CD14-positive monocyte (primary cell): Measurements from ENCODE around the gene PSMD3. TPM values are rescaled to one million over a fixed set of nuclear protein-coding genes. Genes with fewer than 3 reads are reported as not detected.

Experiments used
- DNase-seq, 3 donors: peaks; one replicate each; pipeline ENCODE4 v3.0.0-alpha.2; 2011 to 2022
- H2AFZ ChIP-seq: 2 replicates; pipeline ENCODE4 v1.6.0; 2012; ENCODE audit warnings: mild to moderate bottlenecking, low read depth, low read length, inconsistent platforms; ENCODE audit not compliant: insufficient read depth, poor library complexity, severe bottlenecking
- H3K27ac ChIP-seq, 2 donors: 1 replicate in 1 of 2; 2 replicates in 1 of 2; pipeline ENCODE4 v1.5.1; 2012 to 2013; ENCODE audit warnings: low read length in 2 of 2, control low read depth in 1 of 2, inconsistent platforms in 1 of 2, low read depth in 1 of 2, mild to moderate bottlenecking in 1 of 2
- H3K27me3 ChIP-seq, 2 donors: one replicate each; pipeline versions ENCODE4 v1.6.0 to v1.6.1; 2011 to 2013; ENCODE audit warnings: low read length in 2 of 2; ENCODE audit not compliant: control insufficient read depth in 2 of 2, insufficient read depth in 2 of 2
- H3K36me3 ChIP-seq, 2 donors: replicated peaks in 1 of 2; 1 replicate in 1 of 2; 2 replicates in 1 of 2; pipeline versions ENCODE4 v1.5.1 to v1.6.1; 2012 to 2013; ENCODE audit warnings: low read length in 2 of 2, control low read depth in 1 of 2, inconsistent platforms in 1 of 2, mild to moderate bottlenecking in 1 of 2; ENCODE audit not compliant: insufficient read depth in 2 of 2, control insufficient read depth in 1 of 2
- H3K4me1 ChIP-seq, 2 donors: 1 replicate in 1 of 2; 2 replicates in 1 of 2; pipeline versions ENCODE4 v1.5.1 to v1.6.1; 2012 to 2013; ENCODE audit warnings: low read length in 2 of 2, control low read depth in 1 of 2, inconsistent platforms in 1 of 2, mild to moderate bottlenecking in 1 of 2, moderate library complexity in 1 of 2; ENCODE audit not compliant: insufficient read depth in 2 of 2, control insufficient read depth in 1 of 2
- H3K4me2 ChIP-seq: replicated peaks from 2 replicates; pipeline ENCODE3; 2012; ENCODE audit warnings: low read length, moderate library complexity, mild to moderate bottlenecking; ENCODE audit not compliant: poor library complexity, severe bottlenecking; ENCODE audit errors: extremely low read depth
- H3K4me3 ChIP-seq, 3 experiments: fragments of 200-600 bp in 1 of 3; sonication (generic) in 1 of 3; replicated peaks in 1 of 3; 1 replicate in 2 of 3; 2 replicates in 1 of 3; pipeline ENCODE4 v1.5.1; 2011 to 2013; ENCODE audit warnings: low read length in 3 of 3, mild to moderate bottlenecking in 3 of 3, control low read depth in 2 of 3, low read depth in 2 of 3, inconsistent platforms in 1 of 3, moderate library complexity in 1 of 3
- H3K79me2 ChIP-seq: 2 replicates; pipeline ENCODE4 v1.6.0; 2012; ENCODE audit warnings: mild to moderate bottlenecking, control low read depth, inconsistent platforms, low read length, moderate library complexity; ENCODE audit not compliant: insufficient read depth
- H3K9ac ChIP-seq: 2 replicates; pipeline ENCODE4 v1.6.0; 2017; ENCODE audit warnings: low read length, mild to moderate bottlenecking; ENCODE audit not compliant: insufficient read depth, poor library complexity, severe bottlenecking
- H3K9me3 ChIP-seq, 2 donors: replicated peaks in 1 of 2; 1 replicate in 1 of 2; 2 replicates in 1 of 2; pipeline versions ENCODE4 v1.5.1 to v1.6.1; 2012 to 2013; ENCODE audit warnings: low read length in 2 of 2, control low read depth in 1 of 2; ENCODE audit not compliant: control insufficient read depth in 1 of 2, insufficient read depth in 1 of 2
- H4K20me1 ChIP-seq: 2 replicates; pipeline ENCODE4 v1.6.0; 2012; ENCODE audit warnings: mild to moderate bottlenecking, low read length, control low read depth, moderate library complexity; ENCODE audit not compliant: insufficient read depth
- H3K27ac Mint-ChIP-seq, 7 donors: one replicate each; pipeline ENCODE4 v1.8.0; 2020; ENCODE audit warnings: mild to moderate bottlenecking in 7 of 7, mixed read lengths in 7 of 7, moderate library complexity in 6 of 7, inconsistent platforms in 2 of 7
- H3K27me3 Mint-ChIP-seq, 3 donors: one replicate each; pipeline ENCODE4 v1.8.0; 2021 to 2022; ENCODE audit warnings: low read depth in 3 of 3, mild to moderate bottlenecking in 3 of 3, mixed read lengths in 3 of 3, moderate library complexity in 3 of 3, inconsistent platforms in 1 of 3
- H3K36me3 Mint-ChIP-seq, 2 donors: one replicate each; pipeline ENCODE4 v1.8.0; 2020; ENCODE audit warnings: mixed read lengths in 2 of 2, inconsistent platforms in 1 of 2, mild to moderate bottlenecking in 1 of 2
- H3K4me1 Mint-ChIP-seq: one replicate; pipeline ENCODE4 v1.8.0; 2020; ENCODE audit warnings: mild to moderate bottlenecking, mixed read lengths
- H3K4me3 Mint-ChIP-seq, 2 donors: one replicate each; pipeline ENCODE4 v1.8.0; 2020; ENCODE audit warnings: mild to moderate bottlenecking in 2 of 2, mixed read lengths in 2 of 2, moderate library complexity in 1 of 2
- H3K9me3 Mint-ChIP-seq, 7 donors: one replicate each; pipeline ENCODE4 v1.8.0; 2020 to 2022; ENCODE audit warnings: mixed read lengths in 7 of 7, mild to moderate bottlenecking in 6 of 7, moderate library complexity in 6 of 7, inconsistent platforms in 2 of 7
- CTCF ChIP-seq: fragments of 200-600 bp; IDR thresholded peaks from one replicate; pipeline ENCODE4 v1.8.0; 2022; ENCODE audit warnings: antibody characterized with exemption, mild to moderate bottlenecking
- WGBS: methylation state at CpG from one replicate; pipeline ENCODE4 v1.1.5; 2013; ENCODE audit warnings: missing lambda C conversion rate; ENCODE audit not compliant: insufficient coverage; 5-methylcytosine and 5-hydroxymethylcytosine counted together
- intact Hi-C, 2 donors: fragments of 100-400 bp; cut with micrococcal nuclease; formaldehyde crosslinking; loops; one replicate each; pipeline versions ENCODE4 v1.15.0 to v1.15.1; 2023
- polyA plus RNA-seq, 3 donors: library from polyadenylated mRNA; depleted of rRNA in 1 of 3; unstranded in 2 of 3; stranded (reverse) in 1 of 3; fragments of 300-500 nt in 2 of 3; fragments of >200 nt in 1 of 3; fragmentation: Illumina TruSeq in 2 of 3; gene quantifications; 1 replicate in 2 of 3; 2 replicates in 1 of 3; pipeline ENCODE4 v1.2.3, GENCODE V29; 2012 to 2021

Gene PSMD3
- polyA plus RNA-seq, 3 donors = 48.4 to 63.2 (median 48.8) TPM

- H3K9ac ChIP-seq = no peak overlapping the region
- Mint-ChIP-seq H3K27me3 (peaks cover 2 to 4% (median 2%) of the 10 kb centered on the region in 3 donors), H3K4me3 (no peak overlapping the region), H3K27ac (no peak overlapping the region), H3K4me1 (peaks cover 2% of the 10 kb centered on the region), H3K36me3 (no peaks in the 10 kb centered on the region), H3K9me3 (no peaks in the 10 kb centered on the region)
- intact Hi-C loops = no loop called here
- no peak overlapping the region for H2AFZ ChIP-seq
- no peaks in the 10 kb centered on the region for H3K27me3 ChIP-seq
- H3K27ac ChIP-seq = no peak overlapping the region
- no peaks in the 10 kb centered on the region for H3K9me3 ChIP-seq
- no peaks in the 10 kb centered on the region for H3K36me3 ChIP-seq
- no peak overlapping the region for H3K4me3 ChIP-seq
- WGBS = no CpG with 5 or more reads among the region's 3 CpGs
- H3K79me2 ChIP-seq = no peaks in the 10 kb centered on the region
- no peaks in the 10 kb centered on the region for H3K4me1 ChIP-seq
- no peak overlapping the region for H3K4me2 ChIP-seq
- no peak for TF ChIP-seq CTCF
- no peaks in the 10 kb centered on the region for H4K20me1 ChIP-seq
- DNase-seq = no peak
Observed at GRCh38 chr17:39939106-39939505, 41.5 kb upstream of the PSMD3 start.

DNA sequence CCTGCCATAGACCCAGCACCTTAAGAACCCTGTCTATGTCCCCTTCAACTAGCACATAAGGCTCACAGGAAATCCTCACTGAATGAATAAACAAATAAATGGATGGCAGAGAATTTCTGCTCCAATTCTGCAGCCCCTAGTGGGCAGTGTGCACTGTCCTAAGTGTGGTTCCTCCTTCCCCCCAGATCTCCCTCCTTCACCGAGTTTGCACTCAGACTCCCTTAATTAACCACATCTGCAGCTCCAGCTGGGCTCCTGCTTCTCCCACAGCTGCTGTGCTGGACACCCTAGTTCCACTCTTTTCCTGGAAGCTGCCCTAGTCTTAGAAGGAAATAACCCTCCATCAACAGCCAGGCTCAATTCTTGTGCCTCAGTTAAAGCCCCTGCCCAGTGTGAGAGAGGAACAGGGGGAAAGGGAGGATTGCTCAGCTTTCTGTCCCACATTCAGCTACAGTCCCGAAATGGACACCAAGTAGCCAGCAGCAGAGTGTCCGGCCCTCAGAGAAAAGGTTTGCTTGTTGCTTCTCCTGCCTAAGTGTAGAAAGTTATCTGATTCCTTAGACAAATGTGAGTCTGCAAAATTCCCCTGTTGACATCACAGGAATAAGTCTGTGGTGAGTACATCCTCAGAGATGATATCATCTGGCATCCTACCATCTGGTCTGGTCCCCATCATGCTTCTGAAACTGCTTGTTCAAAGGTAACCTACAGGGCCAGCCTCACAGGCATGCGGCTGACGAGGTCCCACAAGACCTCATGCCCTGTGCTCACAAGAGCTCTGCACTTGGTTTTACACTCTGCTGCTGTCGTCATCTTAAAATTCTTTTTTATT lies 40.8 kb upstream of the PSMD3 start:
- Mint-ChIP-seq H3K27me3 (peaks cover 3 to 4% (median 3%) of the 10 kb centered on the region in 3 donors), H3K4me1 (peaks cover 2% of the 10 kb centered on the region), H3K9me3 (no peaks in the 10 kb centered on the region), H3K4me3 (no peak overlapping the region), H3K36me3 (no peaks in the 10 kb centered on the region), H3K27ac (no peak overlapping the region)
- no peak overlapping the region for H3K4me3 ChIP-seq
- DNase-seq = peak in 1 of 3 donors; percentile 20
- peak; percentile 48 for TF ChIP-seq CTCF
- H3K27ac ChIP-seq = no peak overlapping the region
- intact Hi-C loops = no loop called here
- no peak overlapping the region for H3K9ac ChIP-seq
- no peaks in the 10 kb centered on the region for H3K27me3 ChIP-seq
- no peaks in the 10 kb centered on the region for H3K79me2 ChIP-seq
- 63% methylated on average over 4 of the region's 6 CpGs for WGBS
- no peaks in the 10 kb centered on the region for H3K4me1 ChIP-seq
- H3K36me3 ChIP-seq = no peaks in the 10 kb centered on the region
- no peak overlapping the region for H3K4me2 ChIP-seq
- H4K20me1 ChIP-seq = no peaks in the 10 kb centered on the region
- H3K9me3 ChIP-seq = no peaks in the 10 kb centered on the region
- H2AFZ ChIP-seq = peak overlapping the region; percentile 26
